Muscle layer of colon (tissue), 2 donors: Measurements from ENCODE around the gene PON3.

Source experiments
- H3K27ac ChIP-seq: one replicate; pipeline ENCODE4 v1.7.0; 2013; ENCODE audit warnings: low read depth, mild to moderate bottlenecking, low read length, moderate library complexity
- H3K27me3 ChIP-seq, 2 donors: one replicate each; pipeline ENCODE4 v1.7.0; 2013; ENCODE audit warnings: low read length in 2 of 2, mild to moderate bottlenecking in 2 of 2; ENCODE audit not compliant: insufficient read depth in 2 of 2, control insufficient read depth in 1 of 2
- H3K36me3 ChIP-seq: one replicate; pipeline ENCODE4 v1.7.0; 2013; ENCODE audit warnings: mild to moderate bottlenecking, low read length; ENCODE audit not compliant: insufficient read depth
- H3K4me1 ChIP-seq: one replicate; pipeline ENCODE4 v1.7.0; 2013; ENCODE audit warnings: mild to moderate bottlenecking, low read length; ENCODE audit not compliant: insufficient read depth
- H3K4me3 ChIP-seq, 2 donors: one replicate each; pipeline ENCODE4 v1.7.0; 2013; ENCODE audit warnings: low read length in 2 of 2, low read depth in 1 of 2, mild to moderate bottlenecking in 1 of 2, moderate library complexity in 1 of 2
- H3K9ac ChIP-seq: one replicate; pipeline ENCODE4 v1.7.0; 2013; ENCODE audit warnings: low read length
- H3K9me3 ChIP-seq: one replicate; pipeline ENCODE4 v1.7.0; 2013; ENCODE audit warnings: mild to moderate bottlenecking, low read length
- donor health status: abdominal sarcoma.
- donor health status: Adenocarcinoma of cecum.

PON3 gene

GRCh38 chr7:95396136-95397032, at the start of gene PON3:
PON3 (minus strand) TSS chr7:95396375; CDS start chr7:95396350, 25 bp downstream.
- H3K27me3 ChIP-seq, result peaks cover 0 to 7% of the 10 kb centered on the region in 2 donors
- peak within 1 kb of the TSS; percentile 22 to 49 for H3K4me3 ChIP-seq
- H3K9me3 ChIP-seq, result no peaks in the 10 kb centered on the region
- no peak within 1 kb of the TSS for H3K9ac ChIP-seq
- no peaks in the 10 kb centered on the region for H3K36me3 ChIP-seq
- no peak within 1 kb of the TSS for H3K27ac ChIP-seq
- no peaks in the 10 kb centered on the region for H3K4me1 ChIP-seq

- H3K27ac ChIP-seq, result no peak overlapping the region
- no peaks in the 10 kb centered on the region for H3K9me3 ChIP-seq
- H3K36me3 ChIP-seq, result no peaks in the 10 kb centered on the region
- H3K4me1 ChIP-seq, result no peaks in the 10 kb centered on the region
- no peak overlapping the region for H3K4me3 ChIP-seq
- no peak overlapping the region for H3K9ac ChIP-seq
- no peaks in the 10 kb centered on the region for H3K27me3 ChIP-seq
These were observed 48.6 kb upstream of the PON3 start for GRCh38 chr7:95444796-95445195.

- H3K9me3 ChIP-seq, result no peaks in the 10 kb centered on the region
These were observed 45.1 kb upstream of the PON3 start for GRCh38 chr7:95441042-95441823.

GRCh38 chr7:95440394-95441038, 44.3 kb upstream of the PON3 start:
- no peak overlapping the region for H3K4me3 ChIP-seq
- H3K27me3 ChIP-seq, result no peaks in the 10 kb centered on the region
- no peak overlapping the region for H3K27ac ChIP-seq
- no peaks in the 10 kb centered on the region for H3K4me1 ChIP-seq
- H3K9me3 ChIP-seq, result no peaks in the 10 kb centered on the region
- H3K36me3 ChIP-seq, result no peaks in the 10 kb centered on the region
- no peak overlapping the region for H3K9ac ChIP-seq

More at GRCh38 chr7:95441042-95441823, 45.1 kb upstream of the PON3 start:
- H3K27me3 ChIP-seq, result no peaks in the 10 kb centered on the region
- no peaks in the 10 kb centered on the region for H3K4me1 ChIP-seq
- H3K9ac ChIP-seq, result no peak overlapping the region
- H3K4me3 ChIP-seq, result no peak overlapping the region
- H3K36me3 ChIP-seq, result no peaks in the 10 kb centered on the region
- H3K27ac ChIP-seq, result no peak overlapping the region

- H3K9ac ChIP-seq, result no peak overlapping the region
- H3K4me3 ChIP-seq, result no peak overlapping the region
- peaks cover 5% of the 10 kb centered on the region for H3K4me1 ChIP-seq
- H3K36me3 ChIP-seq, result no peaks in the 10 kb centered on the region
- no peak overlapping the region for H3K27ac ChIP-seq
- H3K9me3 ChIP-seq, result no peaks in the 10 kb centered on the region
- H3K27me3 ChIP-seq, result no peaks in the 10 kb centered on the region
These were observed 40.2 kb upstream of the PON3 start for GRCh38 chr7:95436407-95436806.

- no peaks in the 10 kb centered on the region for H3K36me3 ChIP-seq
- H3K4me3 ChIP-seq, result peak overlapping the region; percentile 45 to 87
- H3K9me3 ChIP-seq, result no peaks in the 10 kb centered on the region
- no peaks in the 10 kb centered on the region for H3K27me3 ChIP-seq
- H3K9ac ChIP-seq, result peak overlapping the region; percentile 96
- peaks cover 5% of the 10 kb centered on the region for H3K4me1 ChIP-seq
- peak overlapping the region; percentile 78 for H3K27ac ChIP-seq
These were observed 39.2 kb upstream of the PON3 start for GRCh38 chr7:95435422-95435780.

- H3K27ac ChIP-seq, result peak within 1 kb of the TSS; percentile 78
- H3K27me3 ChIP-seq, result no peaks in the 10 kb centered on the region
- H3K9me3 ChIP-seq, result no peaks in the 10 kb centered on the region
- no peaks in the 10 kb centered on the region for H3K36me3 ChIP-seq
- peak within 1 kb of the TSS; percentile 96 for H3K9ac ChIP-seq
- H3K4me3 ChIP-seq, result peak within 1 kb of the TSS; percentile 45 to 87
- H3K4me1 ChIP-seq, result peaks cover 5% of the 10 kb centered on the region
These were observed 38.6 kb upstream of the PON3 start, which contains the start of gene PON2 for GRCh38 chr7:95434557-95435421. PON2 (minus strand) TSS chr7:95435028; CDS start chr7:95434951, 77 bp downstream.

- no peaks in the 10 kb centered on the region for H3K27me3 ChIP-seq
- H3K4me3 ChIP-seq, result peak overlapping the region; percentile 45 to 87
- H3K27ac ChIP-seq, result peak overlapping the region; percentile 78
- no peaks in the 10 kb centered on the region for H3K9me3 ChIP-seq
- peaks cover 5% of the 10 kb centered on the region for H3K4me1 ChIP-seq
- H3K9ac ChIP-seq, result peak overlapping the region; percentile 96
- H3K36me3 ChIP-seq, result no peaks in the 10 kb centered on the region
These were observed 37.9 kb upstream of the PON3 start for GRCh38 chr7:95433952-95434556.

- H3K27ac ChIP-seq, result no peak overlapping the region
- H3K27me3 ChIP-seq, result no peaks in the 10 kb centered on the region
- H3K4me1 ChIP-seq, result peaks cover 5% of the 10 kb centered on the region
- no peaks in the 10 kb centered on the region for H3K36me3 ChIP-seq
- no peak overlapping the region for H3K9ac ChIP-seq
- H3K9me3 ChIP-seq, result no peaks in the 10 kb centered on the region
- no peak overlapping the region for H3K4me3 ChIP-seq
These were observed 37.0 kb upstream of the PON3 start for GRCh38 chr7:95433129-95433528.

- no peak overlapping the region for H3K27ac ChIP-seq
- H3K4me3 ChIP-seq, result no peak overlapping the region
- no peaks in the 10 kb centered on the region for H3K36me3 ChIP-seq
- H3K9me3 ChIP-seq, result no peaks in the 10 kb centered on the region
- no peak overlapping the region for H3K9ac ChIP-seq
- H3K4me1 ChIP-seq, result peaks cover 5% of the 10 kb centered on the region
- H3K27me3 ChIP-seq, result no peaks in the 10 kb centered on the region
These were observed 36.4 kb upstream of the PON3 start for GRCh38 chr7:95432606-95433005.
